Activated CD8-positive, alpha-beta T cell treated with anti-CD3 and anti-CD28 coated beads for 36 hours (primary cell): ENCODE data around the gene KLHL15. TPM values are rescaled to one million over a fixed set of nuclear protein-coding genes. Genes with fewer than 3 reads are reported as not detected.

Source experiments
- ATAC-seq: fragments of 200-7000 bp; cut with Tn5 transposase; one replicate; pipeline ENCODE4 v1.10.0; 2021; ENCODE audit warnings: mild to moderate bottlenecking, moderate library complexity
- CTCF ChIA-PET: fragments of 350-600 bp; sonication (Branson Sonifier 250); formaldehyde crosslinking; loops from one replicate; lab custom pipeline; 2021; ENCODE audit warnings: antibody characterized with exemption; lab: Charles Lee
- POLR2A ChIA-PET: fragments of 350-600 bp; sonication (Branson Sonifier 250); formaldehyde crosslinking; loops from one replicate; lab custom pipeline; 2021; ENCODE audit warnings: antibody characterized with exemption; lab: Charles Lee
- DNase-seq: peaks from one replicate; pipeline ENCODE4 v3.0.0-alpha.2; 2020
- H3K27ac Mint-ChIP-seq: one replicate; pipeline ENCODE4 v1.8.0; 2021; ENCODE audit warnings: mild to moderate bottlenecking, mixed read lengths
- H3K27me3 Mint-ChIP-seq: one replicate; pipeline ENCODE4 v1.8.0; 2021; ENCODE audit warnings: mixed read lengths
- H3K36me3 Mint-ChIP-seq: one replicate; pipeline ENCODE4 v1.8.0; 2021; ENCODE audit warnings: low read depth, mixed read lengths
- H3K4me1 Mint-ChIP-seq: one replicate; pipeline ENCODE4 v1.8.0; 2021; ENCODE audit warnings: low read depth, mixed read lengths
- H3K4me3 Mint-ChIP-seq: one replicate; pipeline ENCODE4 v1.8.0; 2021; ENCODE audit warnings: mild to moderate bottlenecking, moderate library complexity, mixed read lengths
- H3K9me3 Mint-ChIP-seq: one replicate; pipeline ENCODE4 v1.8.0; 2021; ENCODE audit warnings: mixed read lengths
- CTCF ChIP-seq: fragments of 200-600 bp; IDR thresholded peaks from one replicate; pipeline ENCODE4 v1.8.0; 2022; ENCODE audit warnings: antibody characterized with exemption, mild to moderate bottlenecking
- intact Hi-C: fragments of 100-400 bp; cut with micrococcal nuclease; formaldehyde crosslinking; loops from one replicate; pipeline ENCODE4 v1.10.0; 2022
- total RNA-seq, 2 experiments: library from RNA; stranded (reverse); gene quantifications; one replicate each; pipeline ENCODE4 v1.2.3, GENCODE V29; 2021

Gene KLHL15
- total RNA-seq, 2 experiments from 2014 or later, result 13.1 to 14.0 TPM

GRCh38 chrX:23952391-23952790 is 74.6 kb downstream of the KLHL15 start:
- Mint-ChIP-seq H3K27me3 (no peaks in the 10 kb centered on the region), H3K4me3 (peak overlapping the region; percentile 75), H3K27ac (no peak overlapping the region), H3K9me3 (no peaks in the 10 kb centered on the region), H3K4me1 (peaks cover 15% of the 10 kb centered on the region), H3K36me3 (no peaks in the 10 kb centered on the region)
- ATAC-seq (no peak), DNase-seq (no peak)
- TF ChIP-seq CTCF, result no peak
- ChIA-PET CTCF (interaction anchor here (0.7 to 1.5 kb wide), 2 partner anchors 102 to 103 kb away, joined by 3 to 8 read pairs; partner anchors contain the start of gene EIF2S3), POLR2A (interaction anchor here (1.0 kb wide), 2 partner anchors 72 to 74 kb away, joined by 3 to 5 read pairs; partner anchors contain the start of gene KLHL15)
- intact Hi-C loops, result loop anchor here (5.0 kb wide), 1 partner anchor 70 kb away; no protein-coding TSS in a partner anchor

- Mint-ChIP-seq H3K4me1 (peaks cover 2% of the 10 kb centered on the region), H3K36me3 (no peaks in the 10 kb centered on the region), H3K4me3 (no peak overlapping the region), H3K27me3 (no peaks in the 10 kb centered on the region), H3K9me3 (no peaks in the 10 kb centered on the region), H3K27ac (no peak overlapping the region)
- POLR2A ChIA-PET, result no interaction called here
- CTCF ChIA-PET, result interaction anchor here (1.1 kb wide), 1 partner anchor 11 kb away, joined by 3 read pairs; no protein-coding TSS in a partner anchor
- intact Hi-C loops, result no loop called here
- TF ChIP-seq CTCF, result no peak
- DNase-seq, result no peak
- ATAC-seq, result no peak
Measured at GRCh38 chrX:23945206-23945605, 81.8 kb downstream of the KLHL15 start.

GRCh38 chrX:23944234-23944633 is 82.8 kb downstream of the KLHL15 start:
- Mint-ChIP-seq H3K36me3 (no peaks in the 10 kb centered on the region), H3K27me3 (no peaks in the 10 kb centered on the region), H3K4me3 (no peak overlapping the region), H3K4me1 (no peaks in the 10 kb centered on the region), H3K27ac (no peak overlapping the region), H3K9me3 (no peaks in the 10 kb centered on the region)
- no peak for TF ChIP-seq CTCF
- POLR2A ChIA-PET, result no interaction called here
- ATAC-seq (no peak), DNase-seq (no peak)
- intact Hi-C loops, result no loop called here
- CTCF ChIA-PET, result interaction anchor here (1.1 kb wide), 1 partner anchor 10 kb away, joined by 3 read pairs; no protein-coding TSS in a partner anchor

- Mint-ChIP-seq H3K9me3 (no peaks in the 10 kb centered on the region), H3K4me3 (no peak overlapping the region), H3K36me3 (no peaks in the 10 kb centered on the region), H3K27ac (no peak overlapping the region), H3K27me3 (no peaks in the 10 kb centered on the region), H3K4me1 (no peaks in the 10 kb centered on the region)
- POLR2A ChIA-PET, result no interaction called here
- CTCF ChIA-PET, result no interaction called here
- intact Hi-C loops, result no loop called here
- TF ChIP-seq CTCF, result no peak
- DNase-seq, result no peak
- no peak for ATAC-seq
Measured at GRCh38 chrX:23939203-23939602, 87.8 kb downstream of the KLHL15 start.

GRCh38 chrX:23938690-23939089 is 88.3 kb downstream of the KLHL15 start:
- Mint-ChIP-seq H3K4me3 (no peak overlapping the region), H3K27ac (no peak overlapping the region), H3K27me3 (no peaks in the 10 kb centered on the region), H3K36me3 (no peaks in the 10 kb centered on the region), H3K4me1 (no peaks in the 10 kb centered on the region), H3K9me3 (no peaks in the 10 kb centered on the region)
- POLR2A ChIA-PET, result no interaction called here
- DNase-seq, result no peak
- no peak for ATAC-seq
- intact Hi-C loops, result no loop called here
- CTCF ChIA-PET, result no interaction called here
- TF ChIP-seq CTCF, result no peak
